Fibroblast of pulmonary artery (primary cell): ENCODE measurements around the gene BRCC3.

Experiments
- DNase-seq: peaks from one replicate; pipeline ENCODE4 v3.0.0-alpha.2; 2010; ENCODE audit warnings: low read depth
- H3K4me3 ChIP-seq: replicated peaks from 2 replicates; pipeline ENCODE4 v1.5.1; 2011; ENCODE audit warnings: low read depth, mild to moderate bottlenecking, control low read depth, low read length, moderate library complexity
- TF ChIP-seq, protein P1 (sequence below): IDR thresholded peaks from 2 replicates; pipeline ENCODE4 v1.5.1; 2011; ENCODE audit warnings: mild to moderate bottlenecking, control low read depth, low read length, inconsistent platforms; ENCODE audit errors: missing control alignments

The BRCC3 gene

GRCh38 chrX:155108427-155108826, 37.1 kb downstream of the BRCC3 start:
- no peak for DNase-seq
- no peak overlapping the region for H3K4me3 ChIP-seq
- TF ChIP-seq, protein P1, sequence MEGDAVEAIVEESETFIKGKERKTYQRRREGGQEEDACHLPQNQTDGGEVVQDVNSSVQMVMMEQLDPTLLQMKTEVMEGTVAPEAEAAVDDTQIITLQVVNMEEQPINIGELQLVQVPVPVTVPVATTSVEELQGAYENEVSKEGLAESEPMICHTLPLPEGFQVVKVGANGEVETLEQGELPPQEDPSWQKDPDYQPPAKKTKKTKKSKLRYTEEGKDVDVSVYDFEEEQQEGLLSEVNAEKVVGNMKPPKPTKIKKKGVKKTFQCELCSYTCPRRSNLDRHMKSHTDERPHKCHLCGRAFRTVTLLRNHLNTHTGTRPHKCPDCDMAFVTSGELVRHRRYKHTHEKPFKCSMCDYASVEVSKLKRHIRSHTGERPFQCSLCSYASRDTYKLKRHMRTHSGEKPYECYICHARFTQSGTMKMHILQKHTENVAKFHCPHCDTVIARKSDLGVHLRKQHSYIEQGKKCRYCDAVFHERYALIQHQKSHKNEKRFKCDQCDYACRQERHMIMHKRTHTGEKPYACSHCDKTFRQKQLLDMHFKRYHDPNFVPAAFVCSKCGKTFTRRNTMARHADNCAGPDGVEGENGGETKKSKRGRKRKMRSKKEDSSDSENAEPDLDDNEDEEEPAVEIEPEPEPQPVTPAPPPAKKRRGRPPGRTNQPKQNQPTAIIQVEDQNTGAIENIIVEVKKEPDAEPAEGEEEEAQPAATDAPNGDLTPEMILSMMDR: no peak

DNA sequence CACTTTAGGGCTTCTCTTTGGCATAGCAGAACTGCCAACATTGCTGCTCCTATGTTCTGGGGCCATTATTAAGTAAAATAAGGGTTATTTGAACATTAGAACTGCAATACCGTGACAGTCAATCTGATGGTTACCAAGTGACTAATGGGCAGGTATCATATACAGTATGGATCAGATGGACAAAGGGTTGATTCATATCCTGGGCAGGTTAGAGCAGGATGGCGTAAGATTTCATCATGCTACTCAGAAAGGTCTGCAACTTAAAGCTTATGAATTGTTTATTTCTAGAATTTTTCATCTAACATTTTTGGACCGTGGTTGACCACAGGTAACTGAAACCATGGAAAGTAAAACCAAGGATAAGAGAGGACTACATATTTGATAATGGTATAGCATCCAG, 40.9 kb downstream of the BRCC3 start:
- no peak overlapping the region for H3K4me3 ChIP-seq
- DNase-seq: no peak
- TF ChIP-seq, protein P1: no peak

DNA sequence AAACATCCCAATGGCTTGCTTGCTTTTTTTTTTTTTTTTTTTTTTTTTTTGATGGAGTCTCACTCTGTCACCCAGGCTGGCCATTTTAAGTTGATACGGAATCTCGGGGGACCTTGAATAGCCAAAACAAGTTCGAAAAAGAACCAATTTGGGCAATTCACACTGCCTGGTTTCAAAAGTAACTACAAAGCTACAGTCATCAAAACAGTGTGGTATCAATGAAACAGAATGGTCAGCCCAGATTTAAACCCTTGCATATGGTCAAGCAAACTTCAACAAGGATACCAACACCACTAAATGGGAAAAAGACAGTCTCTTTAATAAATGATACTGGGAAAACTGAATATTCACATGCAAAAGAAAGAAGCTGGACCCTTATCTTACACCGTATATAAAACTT, 41.8 kb downstream of the BRCC3 start:
- TF ChIP-seq, protein P1: no peak
- no peak overlapping the region for H3K4me3 ChIP-seq
- DNase-seq: no peak

DNA sequence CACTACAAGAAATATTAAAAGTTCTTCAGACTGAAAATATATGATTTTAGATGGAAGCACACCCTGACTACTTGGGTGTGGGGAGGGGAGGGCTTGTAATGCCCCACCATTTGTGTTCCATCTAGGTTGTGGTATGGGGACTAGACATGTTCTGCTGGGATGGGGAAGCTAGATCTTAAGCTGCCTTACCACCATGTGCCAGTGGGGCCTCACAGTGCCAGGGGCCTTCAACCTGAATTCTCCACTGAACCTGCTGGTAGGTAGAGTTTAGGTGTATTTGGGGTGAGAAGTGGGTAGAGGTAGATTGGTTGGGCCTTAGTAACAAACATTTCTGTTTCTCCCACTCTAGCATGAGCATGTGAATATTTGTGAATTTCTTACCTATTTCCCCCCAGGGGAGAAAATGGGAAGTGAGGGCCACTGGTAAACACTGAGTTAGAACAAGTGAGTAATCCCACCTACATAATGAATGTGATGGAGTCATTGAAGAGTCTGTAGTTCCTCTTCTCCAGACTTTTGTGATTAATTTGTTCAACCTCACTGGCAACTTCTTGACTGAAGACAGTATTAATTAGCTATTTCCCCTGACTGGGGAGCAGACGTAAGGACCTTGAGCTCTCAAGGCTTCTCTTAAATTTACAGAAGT, 44.0 kb downstream of the BRCC3 start:
- H3K4me3 ChIP-seq: no peak overlapping the region
- DNase-seq: no peak
- TF ChIP-seq, protein P1: no peak

GRCh38 chrX:155127465-155127864, 56.2 kb downstream of the BRCC3 start:
- DNase-seq: no peak
- TF ChIP-seq, protein P1: no peak
- H3K4me3 ChIP-seq: no peak overlapping the region

- H3K4me3 ChIP-seq: no peak overlapping the region
- TF ChIP-seq, protein P1: no peak
- no peak for DNase-seq
These were observed 56.6 kb downstream of the BRCC3 start for GRCh38 chrX:155127940-155128339.

DNA sequence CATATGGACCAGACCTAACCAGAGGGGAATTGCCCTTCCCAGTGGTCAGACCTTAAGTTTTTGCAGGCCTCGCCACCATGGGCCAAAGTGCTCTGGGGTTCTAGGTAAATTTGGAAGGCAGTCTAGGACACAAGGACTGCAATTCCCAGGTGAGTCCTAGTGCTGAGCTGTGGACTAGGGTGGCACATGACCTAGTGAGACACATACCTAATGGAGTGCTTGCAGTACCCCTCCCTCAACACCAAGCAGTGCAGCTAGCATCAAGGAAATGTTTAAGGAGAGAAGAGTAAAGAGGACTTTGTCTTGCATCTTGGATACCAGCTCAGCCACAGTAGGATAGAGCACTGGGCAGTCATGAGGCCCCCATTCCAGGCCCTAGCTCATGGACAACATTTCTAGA, 60.8 kb downstream of the BRCC3 start:
- TF ChIP-seq, protein P1: no peak
- DNase-seq: no peak
- H3K4me3 ChIP-seq: no peak overlapping the region
